A549 (cell line): ENCODE data around the gene ATG3. TPM values are rescaled to one million over a fixed set of nuclear protein-coding genes. Genes with fewer than 3 reads are reported as not detected.
A peak's percentile ranks its signal among the peaks of the same experiment; 100 is the strongest.

Experiments used
- ATAC-seq, 2 experiments: fragments of 200-7000 bp in 1 of 2; fragments of >200 bp in 1 of 2; cut with Nextera tagmentation in 1 of 2; cut with Tn5 transposase in 1 of 2; 3 replicates each; pipeline versions ENCODE4 v1.8.0 to v1.9.1; 2018 to 2020; ENCODE audit warnings: mild to moderate bottlenecking in 1 of 2, moderate library complexity in 1 of 2
- CTCF ChIA-PET: fragments of 300-600 bp; sonication (Branson Sonifier 250); formaldehyde crosslinking; extraction: SDS; loops from one replicate; lab custom pipeline; 2021; ENCODE audit warnings: antibody characterized with exemption, inconsistent platforms; lab: Yijun Ruan, JAX
- POLR2A ChIA-PET: fragments of 350-600 bp; formaldehyde crosslinking; extraction: SDS; loops from one replicate; lab custom pipeline; 2021; ENCODE audit warnings: antibody characterized with exemption, inconsistent platforms; lab: Yijun Ruan, JAX
- DNase-seq, 2 experiments: peaks; one replicate each; pipeline versions ENCODE4 v3.0.0 to v3.0.0-alpha.2; 2011 to 2016; ENCODE audit warnings: low read depth in 1 of 2, low spot score in 1 of 2
- FAIRE-seq: peaks from 2 replicates; lab custom pipeline; 2011; peaks lifted over from hg19 to GRCh38; lab: Jason Lieb, UNC
- H3K27ac ChIP-seq, 2 experiments: fragments of >200 bp; sonication (Bioruptor Twin); formaldehyde crosslinking; 3 replicates each; pipeline ENCODE4 v1.5.1; 2016 to 2017
- H3K4me1 ChIP-seq: fragments of >200 bp; sonication (Bioruptor Twin); formaldehyde crosslinking; 3 replicates; pipeline ENCODE4 v1.6.1; 2016
- H3K4me2 ChIP-seq: fragments of >200 bp; sonication (Bioruptor Twin); formaldehyde crosslinking; 3 replicates; pipeline ENCODE4 v1.6.1; 2016
- H3K4me3 ChIP-seq: fragments of >200 bp; sonication (Bioruptor Twin); formaldehyde crosslinking; 3 replicates; pipeline ENCODE4 v1.5.1; 2016
- H3K9me3 ChIP-seq: fragments of >200 bp; sonication (Bioruptor Twin); formaldehyde crosslinking; 3 replicates; pipeline ENCODE4 v1.6.1; 2016
- BCL3 ChIP-seq: fragments of >200 bp; sonication (Bioruptor Twin); formaldehyde crosslinking; IDR thresholded peaks from 3 replicates; pipeline ENCODE4 v1.6.1; 2016
- BHLHE40 ChIP-seq: IDR thresholded peaks from 2 replicates; pipeline ENCODE4 v1.6.1; 2012; ENCODE audit warnings: low read depth, low read length, inconsistent platforms
- CEBPB ChIP-seq, 2 experiments: fragments of >200 bp in 1 of 2; sonication (Bioruptor Twin) in 1 of 2; formaldehyde crosslinking in 1 of 2; IDR thresholded peaks; 2 replicates each; pipeline ENCODE4 v1.6.1; 2012 to 2016
- CHD2 ChIP-seq: fragments of 150-350 bp; IDR thresholded peaks from 2 replicates; pipeline ENCODE4 v1.6.1; 2014; ENCODE audit warnings: low read length; ENCODE audit not compliant: partially characterized antibody
- E2F6 ChIP-seq: IDR thresholded peaks from 2 replicates; pipeline ENCODE4 v1.6.1; 2012; ENCODE audit warnings: low read depth, borderline replicate concordance
- FOSL2 ChIP-seq, 2 experiments: fragments of 450-650 bp in 1 of 2; fragments of >200 bp in 1 of 2; sonication (Bioruptor Twin) in 1 of 2; formaldehyde crosslinking; IDR thresholded peaks; 2 replicates each; pipeline versions ENCODE4 v1.5.0 to v1.6.1; 2016 to 2020; ENCODE audit warnings: mild to moderate bottlenecking in 1 of 2, moderate library complexity in 1 of 2
- JUN ChIP-seq, 2 experiments: fragments of >200 bp; sonication (Bioruptor Twin); formaldehyde crosslinking; IDR thresholded peaks; 2 replicates in 1 of 2; 3 replicates in 1 of 2; pipeline ENCODE4 v1.6.1; 2016 to 2017
- KDM5A ChIP-seq: fragments of 200-600 bp; sonication (generic); IDR thresholded peaks from 2 replicates; pipeline ENCODE4 v1.6.1; 2016; ENCODE audit warnings: antibody characterized with exemption, mild to moderate bottlenecking
- MAX ChIP-seq: IDR thresholded peaks from 2 replicates; pipeline ENCODE4 v1.6.1; 2012
- MAZ ChIP-seq: fragments of 150-350 bp; IDR thresholded peaks from 2 replicates; pipeline ENCODE4 v1.6.1; 2014; ENCODE audit warnings: antibody characterized with exemption, low read depth, low read length, borderline replicate concordance
- MYC ChIP-seq: IDR thresholded peaks from 2 replicates; pipeline ENCODE4 v1.6.1; 2012; ENCODE audit warnings: mild to moderate bottlenecking, inconsistent platforms, low read length, improper control_type of control experiment, borderline replicate concordance
- NFE2L2 ChIP-seq: fragments of 150-350 bp; conservative IDR thresholded peaks from 2 replicates; pipeline ENCODE4 v1.6.1; 2014; ENCODE audit warnings: low read length
- NPAS2 ChIP-seq: fragments of 250-450 bp; sonication (Bioruptor Pico); IDR thresholded peaks from 2 replicates; pipeline ENCODE4 v1.8.0; 2022; ENCODE audit warnings: mild to moderate bottlenecking, moderate library complexity, borderline replicate concordance
- PBX3 ChIP-seq: IDR thresholded peaks from 2 replicates; pipeline ENCODE4 v1.6.1; 2012
- PHF8 ChIP-seq: fragments of 200-600 bp; sonication (generic); IDR thresholded peaks from 2 replicates; pipeline ENCODE4 v1.6.1; 2016; ENCODE audit warnings: low read depth, mild to moderate bottlenecking, antibody characterized with exemption, moderate library complexity, borderline replicate concordance
- POLR2A ChIP-seq: IDR thresholded peaks from 2 replicates; pipeline ENCODE4 v1.6.1; 2012; ENCODE audit warnings: mild to moderate bottlenecking, low read length
- POLR2AphosphoS2 ChIP-seq: conservative IDR thresholded peaks from 2 replicates; pipeline ENCODE4 v1.6.1; 2012; ENCODE audit warnings: low read length, improper control_type of control experiment, inconsistent platforms
- REST ChIP-seq: fragments of 200-600 bp; sonication (generic); IDR thresholded peaks from 2 replicates; pipeline ENCODE4 v1.6.1; 2016; ENCODE audit warnings: antibody characterized with exemption, mild to moderate bottlenecking, moderate library complexity
- RFX5 ChIP-seq: fragments of 450-650 bp; IDR thresholded peaks from 2 replicates; pipeline ENCODE4 v1.7.1; 2014; ENCODE audit warnings: antibody characterized with exemption, mild to moderate bottlenecking, moderate library complexity
- USF2 ChIP-seq: fragments of 450-650 bp; IDR thresholded peaks from 2 replicates; pipeline ENCODE4 v1.6.1; 2014; ENCODE audit warnings: antibody characterized with exemption
- WGBS: methylation state at CpG from one replicate; pipeline ENCODE4 v1.1.6; 2017; ENCODE audit errors: missing lambda C conversion rate; 5-methylcytosine and 5-hydroxymethylcytosine counted together
- polyA minus RNA-seq: library from RNA; depleted of rRNA, polyadenylated mRNA; stranded (reverse); fragments of >200 nt; gene quantifications from 2 replicates; pipeline ENCODE4 v1.2.3, GENCODE V29; 2011; rRNA and poly(A)+ RNA removed
- polyA plus RNA-seq, 4 experiments: library from polyadenylated mRNA; depleted of rRNA in 3 of 4; stranded (reverse); fragments of >200 nt; fragmentation: RNase III in 1 of 4; extraction: RNeasy Plus Mini Kit Qiagen cat#74134 plus additional on column Dnase treatment in 1 of 4; gene quantifications; 2 replicates in 3 of 4; 3 replicates in 1 of 4; pipeline ENCODE4 v1.2.3, GENCODE V29; 2011 to 2017

Gene ATG3
- polyA plus RNA-seq (2011; rRNA removed) (47.0 and 74.5 TPM in 2 replicates), polyA plus RNA-seq (2017; fragmentation: RNase III; extraction: RNeasy Plus Mini Kit Qiagen cat#74134 plus additional on column Dnase treatment) (47.5 to 58.2 TPM (median 50.2 TPM) in 3 replicates), polyA minus RNA-seq (22.4 and 32.1 TPM in 2 replicates)
- polyA plus RNA-seq (2012; cell fraction: cytosol; rRNA removed): 30.6 and 32.0 TPM in 2 replicates
- polyA plus RNA-seq (2012; cell fraction: nucleus; rRNA removed): 20.2 and 21.8 TPM in 2 replicates

GRCh38 chr3:112561734-112562529, at the start of gene ATG3, which contains the start of gene SLC35A5:
Gene ATG3, minus strand, starts transcription at chr3:112561962. Its CDS starts 434 bp downstream, at chr3:112561528.
Gene SLC35A5, plus strand, starts transcription at chr3:112562045. Its CDS starts 1,359 bp downstream, at chr3:112563404.
- WGBS: under 1% methylated on average over 30 of the region's 58 CpGs
- Histone ChIP-seq H3K4me2 (peak within 1 kb of the TSS; percentile 94), H3K4me1 (peaks cover 21% of the 10 kb centered on the region), H3K9me3 (no peaks in the 10 kb centered on the region), H3K4me3 (peak within 1 kb of the TSS; percentile 75), H3K27ac (peak within 1 kb of the TSS; percentile 86 to 93)
- ATAC-seq (peak; percentile 90 to 93), DNase-seq (peak; percentile 96 to 98), FAIRE-seq (peak; percentile 93)
- TF ChIP-seq MYC: peak; percentile 60; the same call in 1 of the 2 replicates
- peak; percentile 100 for TF ChIP-seq USF2
- peak; percentile 97 for TF ChIP-seq NPAS2 (CRISPR knock-in tag)
- peak; percentile 71 to 85; a peak in 3 of 5 replicates for TF ChIP-seq JUN (IDR thresholded peaks at IDR 0.05)
- TF ChIP-seq E2F6: peak; percentile 76
- TF ChIP-seq POLR2A: peak; percentile 53
- TF ChIP-seq MAX: peak; percentile 93
- peak; percentile 93; the same call in 2 of the 3 replicates for TF ChIP-seq BCL3
- TF ChIP-seq FOSL2 (IDR thresholded peaks at IDR 0.05): no peak
- peak; percentile 46 for TF ChIP-seq FOSL2 (CRISPR knock-in tag; IDR thresholded peaks at IDR 0.05)
- peak; percentile 28; the same call in 1 of the 2 replicates for TF ChIP-seq MAZ
- no peak for TF ChIP-seq CHD2
- TF ChIP-seq POLR2AphosphoS2: no peak
- no peak for TF ChIP-seq NFE2L2
- peak; percentile 86 for TF ChIP-seq PHF8
- peak; percentile 97 for TF ChIP-seq BHLHE40
- TF ChIP-seq RFX5: no peak
- peak; percentile 14; the same call in 1 of the 2 replicates for TF ChIP-seq REST
- 0 out of 2 replicates have a peak, but pooled peaks have one; percentile 14 for TF ChIP-seq PBX3
- 0 out of 2 replicates have a peak, but pooled peaks have one; percentile 26 for TF ChIP-seq KDM5A
- TF ChIP-seq CEBPB (IDR thresholded peaks at IDR 0.05): peak; percentile 52 to 77
- CTCF ChIA-PET: interaction anchor here (0.7 to 2.3 kb wide), 4 partner anchors 13 to 173 kb away, joined by 3 to 5 read pairs (median 3); no protein-coding TSS in a partner anchor
- POLR2A ChIA-PET: interaction anchor here (0.9 to 2.4 kb wide), 11 partner anchors 8 to 953 kb away, joined by 3 to 10 read pairs (median 3); partner anchors contain the start of genes ABHD10, SLC9C1 and SPICE1
